HEK293 (cell line): ENCODE measurements around the gene FILIP1L.

Experiments used
- CTCF ChIA-PET: fragments of 350-600 bp; formaldehyde crosslinking; extraction: SDS; loops from one replicate; lab custom pipeline; 2021; ENCODE audit warnings: antibody characterized with exemption; lab: Yijun Ruan, JAX
- POLR2A ChIA-PET: fragments of 300-600 bp; formaldehyde crosslinking; extraction: SDS; loops from one replicate; lab custom pipeline; 2020; ENCODE audit warnings: antibody characterized with exemption, inconsistent platforms; lab: Yijun Ruan, JAX
- H3K27ac ChIP-seq: fragments of 200-500 bp; sonication (Bioruptor generic); 2 replicates; pipeline ENCODE4 v1.5.1; 2014; ENCODE audit warnings: low read depth, low read length, control low read depth, inconsistent platforms; ENCODE audit errors: extremely low read depth
- H3K36me3 ChIP-seq, 2 experiments: fragments of 200-500 bp in 1 of 2; sonication (Bioruptor generic) in 1 of 2; 1 replicate in 1 of 2; 2 replicates in 1 of 2; pipeline ENCODE4 v1.5.1; 2014 to 2017; ENCODE audit warnings: inconsistent platforms in 2 of 2, low read length in 2 of 2; ENCODE audit not compliant: control insufficient read depth in 2 of 2, insufficient read depth in 1 of 2
- H3K4me1 ChIP-seq: fragments of 200-500 bp; sonication (Bioruptor generic); 2 replicates; pipeline ENCODE4 v1.5.1; 2014; ENCODE audit warnings: mild to moderate bottlenecking, low read length, inconsistent platforms; ENCODE audit not compliant: control insufficient read depth, insufficient read depth
- H3K4me3 ChIP-seq: 2 replicates; pipeline ENCODE4 v1.5.1; 2011; ENCODE audit warnings: low read depth, mild to moderate bottlenecking, control low read depth, low read length, moderate library complexity
- H3K9me3 ChIP-seq: fragments of 200-500 bp; sonication (Bioruptor generic); 2 replicates; pipeline ENCODE4 v1.5.1; 2014; ENCODE audit warnings: low read depth, low read length, inconsistent platforms; ENCODE audit not compliant: control insufficient read depth, insufficient read depth
- BCL11B ChIP-seq: fragments of 450-650 bp; formaldehyde crosslinking; IDR thresholded peaks from 2 replicates; pipeline ENCODE4 v1.5.1; 2016; ENCODE audit warnings: low read depth, missing biosample characterization, missing genetic modification characterization
- KLF1 ChIP-seq: fragments of 450-650 bp; formaldehyde crosslinking; IDR thresholded peaks from 2 replicates; pipeline ENCODE4 v1.5.1; 2016; ENCODE audit warnings: missing biosample characterization, missing genetic modification characterization
- KLF10 ChIP-seq: fragments of 450-650 bp; IDR thresholded peaks from 2 replicates; pipeline ENCODE4 v1.5.1; 2018; ENCODE audit warnings: missing biosample characterization, mild to moderate bottlenecking, missing genetic modification characterization
- PRDM1 ChIP-seq: fragments of 450-650 bp; formaldehyde crosslinking; IDR thresholded peaks from 2 replicates; pipeline ENCODE4; 2016; ENCODE audit warnings: missing biosample characterization, missing genetic modification characterization
- SP2 ChIP-seq: fragments of 450-650 bp; formaldehyde crosslinking; IDR thresholded peaks from 2 replicates; pipeline ENCODE4 v1.5.1; 2016; ENCODE audit warnings: missing biosample characterization, missing genetic modification characterization
- WT1 ChIP-seq: fragments of 450-650 bp; formaldehyde crosslinking; IDR thresholded peaks from 2 replicates; pipeline ENCODE4 v1.5.1; 2016; ENCODE audit warnings: missing biosample characterization, missing genetic modification characterization
- ZBTB26 ChIP-seq: fragments of 450-650 bp; formaldehyde crosslinking; optimal IDR thresholded peaks from 2 replicates; pipeline ENCODE3; 2016; ENCODE audit warnings: missing biosample characterization, mild to moderate bottlenecking, missing genetic modification characterization
- ZNF121 ChIP-seq: fragments of 450-650 bp; formaldehyde crosslinking; IDR thresholded peaks from 2 replicates; pipeline ENCODE4 v1.5.1; 2016; ENCODE audit warnings: missing biosample characterization, missing genetic modification characterization
- ZNF155 ChIP-seq: fragments of 450-650 bp; formaldehyde crosslinking; IDR thresholded peaks from 2 replicates; pipeline ENCODE4 v1.5.1; 2016; ENCODE audit warnings: missing biosample characterization, missing genetic modification characterization
- ZNF311 ChIP-seq: fragments of 450-650 bp; formaldehyde crosslinking; IDR thresholded peaks from 2 replicates; pipeline ENCODE4 v1.5.1; 2017; ENCODE audit warnings: missing biosample characterization, missing genetic modification characterization, borderline replicate concordance
- ZNF324 ChIP-seq: fragments of 450-650 bp; formaldehyde crosslinking; IDR thresholded peaks from 2 replicates; pipeline ENCODE4 v1.5.1; 2016; ENCODE audit warnings: missing biosample characterization, missing genetic modification characterization
- ZNF366 ChIP-seq: fragments of 450-650 bp; formaldehyde crosslinking; conservative IDR thresholded peaks from 2 replicates; pipeline ENCODE4 v1.5.1; 2016; ENCODE audit warnings: missing biosample characterization, missing genetic modification characterization
- ZNF449 ChIP-seq: fragments of 450-650 bp; formaldehyde crosslinking; IDR thresholded peaks from 2 replicates; pipeline ENCODE4 v1.5.1; 2017; ENCODE audit warnings: missing biosample characterization, mild to moderate bottlenecking, missing genetic modification characterization, moderate library complexity
- ZNF501 ChIP-seq: fragments of 450-650 bp; formaldehyde crosslinking; IDR thresholded peaks from 2 replicates; pipeline ENCODE4 v1.5.1; 2016; ENCODE audit warnings: missing biosample characterization, missing genetic modification characterization
- ZNF518A ChIP-seq: fragments of 450-650 bp; formaldehyde crosslinking; conservative IDR thresholded peaks from 2 replicates; pipeline ENCODE4 v1.5.1; 2016; ENCODE audit warnings: low read depth, missing biosample characterization, missing genetic modification characterization
- ZNF530 ChIP-seq: fragments of 450-650 bp; formaldehyde crosslinking; IDR thresholded peaks from 2 replicates; pipeline ENCODE4 v1.5.1; 2016; ENCODE audit warnings: low read depth, missing biosample characterization, missing genetic modification characterization
- ZNF777 ChIP-seq: fragments of 450-650 bp; formaldehyde crosslinking; IDR thresholded peaks from 2 replicates; pipeline ENCODE4 v1.5.1; 2017; ENCODE audit warnings: missing biosample characterization, missing genetic modification characterization, borderline replicate concordance
- ZSCAN18 ChIP-seq: fragments of 450-650 bp; formaldehyde crosslinking; IDR thresholded peaks from 2 replicates; pipeline ENCODE4 v1.5.1; 2016; ENCODE audit warnings: missing biosample characterization, missing genetic modification characterization

Gene FILIP1L

GRCh38 chr3:100005665-100006393 is 108.5 kb downstream of the FILIP1L start:
- Histone ChIP-seq H3K9me3 (no peaks in the 10 kb centered on the region), H3K27ac (no peak overlapping the region), H3K36me3 (no peaks in the 10 kb centered on the region), H3K4me1 (peaks cover 3% of the 10 kb centered on the region), H3K4me3 (no peak overlapping the region)
- CTCF ChIA-PET, result no interaction called here
- POLR2A ChIA-PET, result no interaction called here
- TF ChIP-seq PRDM1 (tag by site-specific recombination) (0 out of 2 replicates have a peak, but pooled peaks have one; percentile 11), ZNF530 (no peak)

GRCh38 chr3:100004931-100005330 is 109.4 kb downstream of the FILIP1L start:
- CTCF ChIA-PET, result no interaction called here
- H3K36me3 ChIP-seq, result no peaks in the 10 kb centered on the region
- TF ChIP-seq ZNF311 (no peak), KLF1 (no peak), ZNF366 (no peak), ZNF155 (tag by site-specific recombination) (no peak), ZNF324 (tag by site-specific recombination) (no peak), ZNF121 (no peak), SP2 (tag by site-specific recombination) (no peak), WT1 (tag by site-specific recombination) (no peak), BCL11B (tag by site-specific recombination) (no peak), ZBTB26 (tag by site-specific recombination) (no peak), ZNF777 (tag by site-specific recombination) (no peak), ZNF501 (no peak), ZSCAN18 (tag by site-specific recombination) (no peak), ZNF518A (tag by site-specific recombination) (no peak), ZNF449 (no peak), KLF10 (no peak)
- TF ChIP-seq, all 188 proteins: peak for 0
- H3K4me3 ChIP-seq, result no peak overlapping the region
- H3K4me1 ChIP-seq, result peaks cover 3% of the 10 kb centered on the region
- POLR2A ChIA-PET, result no interaction called here
- H3K27ac ChIP-seq, result no peak overlapping the region
- no peaks in the 10 kb centered on the region for H3K9me3 ChIP-seq
